HepG2 (cell line): ENCODE measurements around the gene PSMC5. TPM values are rescaled to one million over a fixed set of nuclear protein-coding genes. Genes with fewer than 3 reads are reported as not detected.

Experiments
- JUN ChIP-seq: sonication (generic); formaldehyde crosslinking; IDR thresholded peaks from 2 replicates; pipeline ENCODE4 v1.4.0; 2020; ENCODE audit warnings: mild to moderate bottlenecking, missing genetic modification reagents
- NCOA5 ChIP-seq: sonication (generic); formaldehyde crosslinking; IDR thresholded peaks from 2 replicates; pipeline ENCODE4 v1.4.0; 2020; ENCODE audit warnings: missing genetic modification reagents
- RBFOX2 ChIP-seq: fragments of 200-400 bp; formaldehyde crosslinking; IDR thresholded peaks from 2 replicates; pipeline ENCODE4 v1.6.1; 2017; ENCODE audit warnings: low read depth, mild to moderate bottlenecking, low read length
- SIN3B ChIP-seq: fragments of 150-350 bp; IDR thresholded peaks from 2 replicates; pipeline ENCODE4 v1.6.1; 2014; ENCODE audit warnings: low read length
- SP140L ChIP-seq: sonication (generic); formaldehyde crosslinking; IDR thresholded peaks from 2 replicates; pipeline ENCODE4 v1.4.0; 2020; ENCODE audit warnings: missing genetic modification reagents, borderline replicate concordance
- TEAD2 ChIP-seq: sonication (generic); formaldehyde crosslinking; IDR thresholded peaks from 2 replicates; pipeline ENCODE4 v1.9.0; 2021; ENCODE audit warnings: missing genetic modification reagents
- TFDP2 ChIP-seq: sonication (generic); formaldehyde crosslinking; IDR thresholded peaks from 2 replicates; pipeline ENCODE4 v1.4.0; 2020; ENCODE audit warnings: missing genetic modification reagents
- ZNF550 ChIP-seq: sonication (generic); formaldehyde crosslinking; IDR thresholded peaks from 2 replicates; pipeline ENCODE4 v1.4.0; 2020; ENCODE audit warnings: mild to moderate bottlenecking, missing genetic modification reagents, borderline replicate concordance
- ZNF598 ChIP-seq: sonication (generic); formaldehyde crosslinking; IDR thresholded peaks from 2 replicates; pipeline ENCODE4 v1.5.1; 2020; ENCODE audit warnings: mild to moderate bottlenecking, missing genetic modification reagents, borderline replicate concordance
- ZNF800 ChIP-seq: sonication (generic); formaldehyde crosslinking; IDR thresholded peaks from 2 replicates; pipeline ENCODE4 v1.4.0; 2020; ENCODE audit warnings: missing genetic modification reagents
- ZNF891 ChIP-seq: sonication (generic); formaldehyde crosslinking; IDR thresholded peaks from 2 replicates; pipeline ENCODE4 v1.5.0; 2020; ENCODE audit warnings: mild to moderate bottlenecking, missing genetic modification reagents
- polyA plus RNA-seq, 8 experiments: library from polyadenylated mRNA; depleted of rRNA in 3 of 8; stranded (reverse) in 7 of 8; unstranded in 1 of 8; fragments of >200 nt; fragmentation: Illumina TruSeq in 4 of 8; extraction: Trizol in 4 of 8; gene quantifications; 2 replicates each; pipeline versions ENCODE4 v1.2.1 to v1.2.3, GENCODE V29; 2011 to 2016; ENCODE audit warnings: low read depth in 4 of 8, missing spikeins in 1 of 8, mixed read lengths in 1 of 8; ENCODE audit not compliant: insufficient read depth in 1 of 8
- total RNA-seq, 5 experiments: library from RNA; depleted of rRNA; stranded (reverse); fragments of >200 nt; fragmentation: Illumina TruSeq; extraction: Trizol; gene quantifications; 2 replicates each; pipeline ENCODE4 v1.2.3, GENCODE V29; 2016; ENCODE audit warnings: low read depth in 1 of 5
- TF ChIP-seq, protein P1 (sequence below): sonication (generic); formaldehyde crosslinking; conservative IDR thresholded peaks from 2 replicates; pipeline ENCODE4 v1.5.0; 2020; ENCODE audit warnings: missing genetic modification reagents
- TF ChIP-seq, protein P2 (sequence below): sonication (generic); formaldehyde crosslinking; IDR thresholded peaks from 2 replicates; pipeline ENCODE4 v1.4.0; 2020; ENCODE audit warnings: missing genetic modification reagents
- TF ChIP-seq, protein P3 (sequence below): sonication (generic); formaldehyde crosslinking; IDR thresholded peaks from 2 replicates; pipeline ENCODE4 v1.4.0; 2020; ENCODE audit warnings: mild to moderate bottlenecking, missing genetic modification reagents

Gene PSMC5
- total and polyA plus RNA-seq, 2 of the 13 experiments (the other 11 are each of a cell fraction or from before 2014, with no cell fraction given) = 35.3 to 128 TPM

DNA sequence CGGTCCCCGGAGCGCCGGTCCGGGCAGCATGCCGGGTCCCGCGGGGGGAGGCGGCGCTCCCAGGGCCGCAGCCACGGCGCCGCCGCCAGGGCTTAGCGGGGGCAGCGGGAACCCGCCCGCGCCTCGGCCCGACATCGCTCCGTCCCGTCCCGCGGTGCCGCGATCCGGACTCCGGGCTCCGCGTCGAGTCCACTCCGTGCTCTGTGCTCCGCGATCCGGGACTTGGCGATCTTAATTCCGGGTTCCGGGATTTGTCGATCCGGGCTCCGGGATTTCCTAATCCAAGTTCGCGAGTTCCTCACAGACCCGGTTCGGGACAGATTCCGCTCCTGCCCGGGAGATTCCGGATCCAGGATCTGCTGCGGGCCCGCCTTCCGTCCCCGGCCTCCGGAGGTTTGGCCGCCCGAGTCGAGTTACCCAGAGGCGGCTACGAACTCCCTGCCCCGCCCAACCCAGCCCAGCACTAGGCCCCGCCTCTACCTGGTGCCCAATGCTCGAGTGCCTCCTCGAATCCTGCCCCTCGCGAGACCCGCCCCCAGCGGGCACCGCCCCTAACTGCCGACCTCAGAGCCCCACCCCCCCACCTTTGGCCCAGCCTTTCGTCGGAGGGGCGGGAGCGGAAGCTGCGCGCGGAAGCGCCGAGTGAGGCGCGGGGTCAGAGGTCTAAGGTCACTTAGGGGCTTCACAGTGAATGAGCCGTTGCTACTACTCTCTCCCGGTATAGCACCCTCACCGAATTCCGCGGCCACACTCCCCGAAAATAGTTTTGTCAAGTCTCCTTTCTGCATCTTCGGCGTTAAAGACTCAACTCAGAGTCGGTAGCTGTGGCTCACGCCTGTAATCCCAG is 15.5 kb downstream of the PSMC5 start, which contains the start of gene SMARCD2 (continued):
- TF ChIP-seq ZNF891 (CRISPR knock-in tag) = peak; percentile 89
- TF ChIP-seq TFDP2 = peak; percentile 78
- TF ChIP-seq, protein P1, sequence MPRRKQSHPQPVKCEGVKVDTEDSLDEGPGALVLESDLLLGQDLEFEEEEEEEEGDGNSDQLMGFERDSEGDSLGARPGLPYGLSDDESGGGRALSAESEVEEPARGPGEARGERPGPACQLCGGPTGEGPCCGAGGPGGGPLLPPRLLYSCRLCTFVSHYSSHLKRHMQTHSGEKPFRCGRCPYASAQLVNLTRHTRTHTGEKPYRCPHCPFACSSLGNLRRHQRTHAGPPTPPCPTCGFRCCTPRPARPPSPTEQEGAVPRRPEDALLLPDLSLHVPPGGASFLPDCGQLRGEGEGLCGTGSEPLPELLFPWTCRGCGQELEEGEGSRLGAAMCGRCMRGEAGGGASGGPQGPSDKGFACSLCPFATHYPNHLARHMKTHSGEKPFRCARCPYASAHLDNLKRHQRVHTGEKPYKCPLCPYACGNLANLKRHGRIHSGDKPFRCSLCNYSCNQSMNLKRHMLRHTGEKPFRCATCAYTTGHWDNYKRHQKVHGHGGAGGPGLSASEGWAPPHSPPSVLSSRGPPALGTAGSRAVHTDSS (CRISPR knock-in tag) = 0 out of 2 replicates have a peak, but pooled peaks have one; percentile 76
- 0 out of 2 replicates have a peak, but pooled peaks have one; percentile 43 for TF ChIP-seq ZNF550 (CRISPR knock-in tag)
- TF ChIP-seq, protein P2, sequence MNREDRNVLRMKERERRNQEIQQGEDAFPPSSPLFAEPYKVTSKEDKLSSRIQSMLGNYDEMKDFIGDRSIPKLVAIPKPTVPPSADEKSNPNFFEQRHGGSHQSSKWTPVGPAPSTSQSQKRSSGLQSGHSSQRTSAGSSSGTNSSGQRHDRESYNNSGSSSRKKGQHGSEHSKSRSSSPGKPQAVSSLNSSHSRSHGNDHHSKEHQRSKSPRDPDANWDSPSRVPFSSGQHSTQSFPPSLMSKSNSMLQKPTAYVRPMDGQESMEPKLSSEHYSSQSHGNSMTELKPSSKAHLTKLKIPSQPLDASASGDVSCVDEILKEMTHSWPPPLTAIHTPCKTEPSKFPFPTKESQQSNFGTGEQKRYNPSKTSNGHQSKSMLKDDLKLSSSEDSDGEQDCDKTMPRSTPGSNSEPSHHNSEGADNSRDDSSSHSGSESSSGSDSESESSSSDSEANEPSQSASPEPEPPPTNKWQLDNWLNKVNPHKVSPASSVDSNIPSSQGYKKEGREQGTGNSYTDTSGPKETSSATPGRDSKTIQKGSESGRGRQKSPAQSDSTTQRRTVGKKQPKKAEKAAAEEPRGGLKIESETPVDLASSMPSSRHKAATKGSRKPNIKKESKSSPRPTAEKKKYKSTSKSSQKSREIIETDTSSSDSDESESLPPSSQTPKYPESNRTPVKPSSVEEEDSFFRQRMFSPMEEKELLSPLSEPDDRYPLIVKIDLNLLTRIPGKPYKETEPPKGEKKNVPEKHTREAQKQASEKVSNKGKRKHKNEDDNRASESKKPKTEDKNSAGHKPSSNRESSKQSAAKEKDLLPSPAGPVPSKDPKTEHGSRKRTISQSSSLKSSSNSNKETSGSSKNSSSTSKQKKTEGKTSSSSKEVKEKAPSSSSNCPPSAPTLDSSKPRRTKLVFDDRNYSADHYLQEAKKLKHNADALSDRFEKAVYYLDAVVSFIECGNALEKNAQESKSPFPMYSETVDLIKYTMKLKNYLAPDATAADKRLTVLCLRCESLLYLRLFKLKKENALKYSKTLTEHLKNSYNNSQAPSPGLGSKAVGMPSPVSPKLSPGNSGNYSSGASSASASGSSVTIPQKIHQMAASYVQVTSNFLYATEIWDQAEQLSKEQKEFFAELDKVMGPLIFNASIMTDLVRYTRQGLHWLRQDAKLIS (CRISPR knock-in tag) = peak; percentile 88
- peak; percentile 77 for TF ChIP-seq SIN3B
- TF ChIP-seq JUN (CRISPR knock-in tag) = peak; percentile 73
- peak; percentile 52; the same call in 1 of the 2 replicates for TF ChIP-seq SP140L (CRISPR knock-in tag)
- peak; percentile 80 for TF ChIP-seq RBFOX2
- TF ChIP-seq ZNF598 = peak; percentile 69; the same call in 1 of the 2 replicates
- TF ChIP-seq TEAD2 (CRISPR knock-in tag) = peak; percentile 40; the same call in 1 of the 2 replicates
- 0 out of 2 replicates have a peak, but pooled peaks have one; percentile 36 for TF ChIP-seq NCOA5 (CRISPR knock-in tag)
- TF ChIP-seq, protein P3, sequence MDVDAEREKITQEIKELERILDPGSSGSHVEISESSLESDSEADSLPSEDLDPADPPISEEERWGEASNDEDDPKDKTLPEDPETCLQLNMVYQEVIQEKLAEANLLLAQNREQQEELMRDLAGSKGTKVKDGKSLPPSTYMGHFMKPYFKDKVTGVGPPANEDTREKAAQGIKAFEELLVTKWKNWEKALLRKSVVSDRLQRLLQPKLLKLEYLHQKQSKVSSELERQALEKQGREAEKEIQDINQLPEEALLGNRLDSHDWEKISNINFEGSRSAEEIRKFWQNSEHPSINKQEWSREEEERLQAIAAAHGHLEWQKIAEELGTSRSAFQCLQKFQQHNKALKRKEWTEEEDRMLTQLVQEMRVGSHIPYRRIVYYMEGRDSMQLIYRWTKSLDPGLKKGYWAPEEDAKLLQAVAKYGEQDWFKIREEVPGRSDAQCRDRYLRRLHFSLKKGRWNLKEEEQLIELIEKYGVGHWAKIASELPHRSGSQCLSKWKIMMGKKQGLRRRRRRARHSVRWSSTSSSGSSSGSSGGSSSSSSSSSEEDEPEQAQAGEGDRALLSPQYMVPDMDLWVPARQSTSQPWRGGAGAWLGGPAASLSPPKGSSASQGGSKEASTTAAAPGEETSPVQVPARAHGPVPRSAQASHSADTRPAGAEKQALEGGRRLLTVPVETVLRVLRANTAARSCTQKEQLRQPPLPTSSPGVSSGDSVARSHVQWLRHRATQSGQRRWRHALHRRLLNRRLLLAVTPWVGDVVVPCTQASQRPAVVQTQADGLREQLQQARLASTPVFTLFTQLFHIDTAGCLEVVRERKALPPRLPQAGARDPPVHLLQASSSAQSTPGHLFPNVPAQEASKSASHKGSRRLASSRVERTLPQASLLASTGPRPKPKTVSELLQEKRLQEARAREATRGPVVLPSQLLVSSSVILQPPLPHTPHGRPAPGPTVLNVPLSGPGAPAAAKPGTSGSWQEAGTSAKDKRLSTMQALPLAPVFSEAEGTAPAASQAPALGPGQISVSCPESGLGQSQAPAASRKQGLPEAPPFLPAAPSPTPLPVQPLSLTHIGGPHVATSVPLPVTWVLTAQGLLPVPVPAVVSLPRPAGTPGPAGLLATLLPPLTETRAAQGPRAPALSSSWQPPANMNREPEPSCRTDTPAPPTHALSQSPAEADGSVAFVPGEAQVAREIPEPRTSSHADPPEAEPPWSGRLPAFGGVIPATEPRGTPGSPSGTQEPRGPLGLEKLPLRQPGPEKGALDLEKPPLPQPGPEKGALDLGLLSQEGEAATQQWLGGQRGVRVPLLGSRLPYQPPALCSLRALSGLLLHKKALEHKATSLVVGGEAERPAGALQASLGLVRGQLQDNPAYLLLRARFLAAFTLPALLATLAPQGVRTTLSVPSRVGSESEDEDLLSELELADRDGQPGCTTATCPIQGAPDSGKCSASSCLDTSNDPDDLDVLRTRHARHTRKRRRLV (CRISPR knock-in tag) = peak; percentile 96
- TF ChIP-seq ZNF800 (CRISPR knock-in tag) = peak; percentile 86
